H1 (cell line): ENCODE measurements around the gene REEP2. TPM values are rescaled to one million over a fixed set of nuclear protein-coding genes. Genes with fewer than 3 reads are reported as not detected.

Experiments
- CTCF ChIA-PET: fragments of 300-600 bp; sonication (Branson Sonifier 250); formaldehyde crosslinking; loops from one replicate; lab custom pipeline; 2021; ENCODE audit not compliant: partially characterized antibody; lab: Charles Lee
- POLR2A ChIA-PET: fragments of 300-600 bp; sonication (Branson Sonifier 250); formaldehyde crosslinking; loops from one replicate; lab custom pipeline; 2021; ENCODE audit warnings: inconsistent platforms; ENCODE audit not compliant: partially characterized antibody; lab: Charles Lee
- DNase-seq, 2 experiments: peaks; one replicate each; pipeline versions ENCODE4 v3.0.0 to v3.0.0-alpha.2; 2010 to 2022; ENCODE audit warnings: low spot score in 2 of 2, low read depth in 1 of 2, mixed read lengths in 1 of 2
- FAIRE-seq: peaks from 2 replicates; lab custom pipeline; 2011; peaks lifted over from hg19 to GRCh38; lab: Jason Lieb, UNC
- H2AFZ ChIP-seq: 2 replicates; pipeline ENCODE4 v1.8.1; 2012; ENCODE audit warnings: low read length, inconsistent platforms
- H2AK5ac ChIP-seq: 2 replicates; pipeline ENCODE4 v1.6.1; 2013; ENCODE audit warnings: low read depth, low read length
- H2BK120ac ChIP-seq: replicated peaks from 2 replicates; pipeline ENCODE3; 2013; ENCODE audit warnings: low read depth, low read length, inconsistent platforms
- H2BK12ac ChIP-seq: 2 replicates; pipeline ENCODE4 v1.6.1; 2013; ENCODE audit warnings: low read depth, low read length
- H2BK15ac ChIP-seq: 2 replicates; pipeline ENCODE4 v1.6.1; 2013; ENCODE audit warnings: low read length
- H2BK20ac ChIP-seq: 2 replicates; pipeline ENCODE4 v1.6.1; 2013; ENCODE audit warnings: low read length
- H2BK5ac ChIP-seq: 2 replicates; pipeline ENCODE4 v1.6.1; 2013; ENCODE audit warnings: low read depth, low read length
- H3K14ac ChIP-seq: 2 replicates; pipeline ENCODE4 v1.6.1; 2013; ENCODE audit warnings: inconsistent platforms; ENCODE audit not compliant: insufficient read length
- H3K18ac ChIP-seq: 2 replicates; pipeline ENCODE4 v1.6.1; 2013; ENCODE audit warnings: low read length; ENCODE audit errors: extremely low read depth
- H3K23ac ChIP-seq: 2 replicates; pipeline ENCODE4 v1.6.1; 2013; ENCODE audit warnings: inconsistent platforms; ENCODE audit not compliant: insufficient read length
- H3K23me2 ChIP-seq: 2 replicates; pipeline ENCODE4 v1.6.1; 2013; ENCODE audit warnings: low read depth, low read length
- H3K27ac ChIP-seq: 2 replicates; pipeline ENCODE4 v1.6.1; 2011; ENCODE audit warnings: low read depth, low read length, inconsistent platforms
- H3K27me3 ChIP-seq, 4 experiments: replicated peaks in 1 of 4; 1 replicate in 1 of 4; 2 replicates in 3 of 4; pipeline versions ENCODE4 v1.6.1 to v1.8.1; 2011 to 2013; ENCODE audit warnings: low read length in 3 of 4, mild to moderate bottlenecking in 3 of 4, inconsistent platforms in 2 of 4, mixed read lengths in 2 of 4, moderate library complexity in 1 of 4; ENCODE audit not compliant: control insufficient read depth in 3 of 4, insufficient read depth in 3 of 4; ENCODE audit errors: extremely low read depth in 1 of 4
- H3K36me3 ChIP-seq, 4 experiments: 2 replicates each; pipeline versions ENCODE4 v1.6.1 to v1.8.1; 2011 to 2013; ENCODE audit warnings: mild to moderate bottlenecking in 4 of 4, low read length in 3 of 4, moderate library complexity in 2 of 4, control low read depth in 1 of 4, inconsistent platforms in 1 of 4; ENCODE audit not compliant: insufficient read depth in 4 of 4, control insufficient read depth in 2 of 4
- H3K4ac ChIP-seq: replicated peaks from 2 replicates; pipeline ENCODE3; 2013; ENCODE audit warnings: low read length, low read depth, mixed read lengths, inconsistent platforms; ENCODE audit not compliant: insufficient read length
- H3K4me1 ChIP-seq, 4 experiments: replicated peaks in 1 of 4; 1 replicate in 1 of 4; 2 replicates in 3 of 4; pipeline versions ENCODE4 v1.6.1 to v1.8.1; 2011 to 2013; ENCODE audit warnings: low read length in 3 of 4, inconsistent platforms in 2 of 4, mixed read lengths in 1 of 4; ENCODE audit not compliant: insufficient read depth in 4 of 4, control insufficient read depth in 3 of 4
- H3K4me2 ChIP-seq, 2 experiments: 2 replicates each; pipeline versions ENCODE4 v1.6.1 to v1.8.1; 2011 to 2013; ENCODE audit warnings: low read depth in 2 of 2, low read length in 2 of 2, control low read depth in 1 of 2, inconsistent platforms in 1 of 2, mild to moderate bottlenecking in 1 of 2; ENCODE audit not compliant: insufficient read depth in 1 of 2
- H3K4me3 ChIP-seq, 4 experiments: fragments of 200-600, 300-600 bp in 1 of 4; sonication (generic), shearing (Covaris generic), sonication (Bioruptor Twin) in 1 of 4; 2 replicates each; pipeline versions ENCODE4 v1.5.1 to v1.8.1; 2011 to 2016; ENCODE audit warnings: low read length in 4 of 4, low read depth in 3 of 4, control low read depth in 2 of 4, inconsistent platforms in 2 of 4, mild to moderate bottlenecking in 2 of 4, mixed read lengths in 1 of 4, moderate library complexity in 1 of 4; ENCODE audit not compliant: insufficient read depth in 2 of 4; ENCODE audit errors: extremely low read depth in 1 of 4
- H3K56ac ChIP-seq: replicated peaks from 2 replicates; pipeline ENCODE3; 2013; ENCODE audit warnings: low read depth, mild to moderate bottlenecking, mixed read lengths, low read length, inconsistent platforms; ENCODE audit not compliant: insufficient read length
- H3K79me1 ChIP-seq: 2 replicates; pipeline ENCODE4 v1.6.1; 2013; ENCODE audit warnings: low read depth, low read length, control low read depth
- H3K79me2 ChIP-seq, 2 experiments: 2 replicates each; pipeline versions ENCODE4 v1.6.1 to v1.8.1; 2012 to 2013; ENCODE audit warnings: low read length in 2 of 2, mild to moderate bottlenecking in 2 of 2, inconsistent platforms in 1 of 2; ENCODE audit not compliant: insufficient read depth in 2 of 2, control insufficient read depth in 1 of 2
- H3K9ac ChIP-seq, 4 experiments: replicated peaks in 1 of 4; 1 replicate in 1 of 4; 2 replicates in 3 of 4; pipeline versions ENCODE4 v1.6.1 to v1.8.1; 2011 to 2013; ENCODE audit warnings: low read depth in 3 of 4, low read length in 3 of 4, control low read depth in 2 of 4, mild to moderate bottlenecking in 2 of 4, moderate library complexity in 2 of 4, inconsistent platforms in 1 of 4; ENCODE audit errors: extremely low read depth in 1 of 4
- H3K9me3 ChIP-seq, 2 experiments: 2 replicates each; pipeline versions ENCODE4 v1.6.1 to v1.8.1; 2012 to 2013; ENCODE audit warnings: mild to moderate bottlenecking in 2 of 2, moderate library complexity in 2 of 2, control low read depth in 1 of 2, inconsistent platforms in 1 of 2, low read depth in 1 of 2, low read length in 1 of 2, mixed read lengths in 1 of 2; ENCODE audit not compliant: insufficient read depth in 2 of 2
- H4K20me1 ChIP-seq, 2 experiments: replicated peaks in 1 of 2; 2 replicates each; pipeline versions ENCODE3 to v1.8.1; 2011 to 2013; ENCODE audit warnings: inconsistent platforms in 2 of 2, low read length in 2 of 2, mild to moderate bottlenecking in 1 of 2; ENCODE audit not compliant: insufficient read depth in 2 of 2, control insufficient read depth in 1 of 2
- H4K5ac ChIP-seq: 2 replicates; pipeline ENCODE4 v1.6.1; 2013; ENCODE audit warnings: low read length, low read depth, mixed read lengths, inconsistent platforms; ENCODE audit not compliant: insufficient read length
- H4K8ac ChIP-seq: 2 replicates; pipeline ENCODE4 v1.8.0; 2013; ENCODE audit warnings: mild to moderate bottlenecking, moderate library complexity, low read length, inconsistent platforms; ENCODE audit not compliant: insufficient read depth; ENCODE audit errors: extremely low read depth
- H4K91ac ChIP-seq: replicated peaks from 2 replicates; pipeline ENCODE3; 2013; ENCODE audit warnings: low read length, mixed read lengths, inconsistent platforms; ENCODE audit not compliant: insufficient read length
- BCL11A ChIP-seq, 2 experiments: IDR thresholded peaks; one replicate each; pipeline ENCODE4 v1.6.1; 2011; ENCODE audit warnings: low read depth in 2 of 2, low read length in 2 of 2, mild to moderate bottlenecking in 2 of 2
- CREB1 ChIP-seq: IDR thresholded peaks from 2 replicates; pipeline ENCODE4 v1.6.1; 2012; ENCODE audit warnings: inconsistent platforms
- EGR1 ChIP-seq: IDR thresholded peaks from 2 replicates; pipeline ENCODE4 v1.6.1; 2011; ENCODE audit warnings: low read depth, low read length, borderline replicate concordance
- JUND ChIP-seq: IDR thresholded peaks from 2 replicates; pipeline ENCODE4 v1.6.1; 2011; ENCODE audit warnings: mild to moderate bottlenecking, improper control_type of control experiment, low read length
- KDM1A ChIP-seq: fragments of 200-600, 300-600 bp; sonication (generic); IDR thresholded peaks from 2 replicates; pipeline ENCODE4 v1.7.1; 2016; ENCODE audit warnings: mild to moderate bottlenecking, low read length, borderline replicate concordance
- NRF1 ChIP-seq: IDR thresholded peaks from 2 replicates; pipeline ENCODE4 v1.6.1; 2011; ENCODE audit warnings: mild to moderate bottlenecking, low read depth, low read length, improper control_type of control experiment
- RAD21 ChIP-seq, 2 experiments: IDR thresholded peaks in 1 of 2; conservative IDR thresholded peaks in 1 of 2; 2 replicates each; pipeline ENCODE4 v1.6.1; 2011; ENCODE audit warnings: low read depth in 2 of 2, low read length in 2 of 2, improper control_type of control experiment in 1 of 2, inconsistent platforms in 1 of 2, mild to moderate bottlenecking in 1 of 2, moderate library complexity in 1 of 2
- RXRA ChIP-seq: IDR thresholded peaks from 2 replicates; pipeline ENCODE4 v1.6.1; 2011; ENCODE audit warnings: low read depth, mild to moderate bottlenecking, low read length, moderate library complexity; ENCODE audit not compliant: insufficient read depth
- SAP30 ChIP-seq: fragments of 300-600 bp; sonication (generic); IDR thresholded peaks from 2 replicates; pipeline ENCODE4 v1.7.1; 2012; ENCODE audit warnings: low read length, moderate library complexity, mild to moderate bottlenecking, inconsistent platforms; ENCODE audit not compliant: insufficient read depth, insufficient replicate concordance
- SIX5 ChIP-seq: IDR thresholded peaks from 2 replicates; pipeline ENCODE4 v1.6.1; 2011; ENCODE audit warnings: mild to moderate bottlenecking, low read depth, low read length
- SP1 ChIP-seq: IDR thresholded peaks from 2 replicates; pipeline ENCODE4 v1.6.1; 2011; ENCODE audit warnings: low read depth, low read length
- SRF ChIP-seq: IDR thresholded peaks from 2 replicates; pipeline ENCODE4 v1.6.1; 2011; ENCODE audit warnings: mild to moderate bottlenecking, low read depth, low read length, moderate library complexity
- SUZ12 ChIP-seq: fragments of 200-600 bp; sonication (generic); IDR thresholded peaks from 2 replicates; pipeline ENCODE4 v1.6.1; 2012; ENCODE audit warnings: mild to moderate bottlenecking, inconsistent platforms, low read length, moderate library complexity, mixed read lengths
- TBP ChIP-seq: IDR thresholded peaks from 2 replicates; pipeline ENCODE4 v1.6.1; 2011; ENCODE audit warnings: low read depth, low read length, improper control_type of control experiment
- WGBS, 2 experiments: shearing (Covaris generic) in 1 of 2; methylation state at CpG; one replicate each; pipeline versions ENCODE4 v1.1.6 to v1.1.7; 2013 to 2015; ENCODE audit warnings: low lambda C conversion rate in 2 of 2, mixed read lengths in 2 of 2, inconsistent platforms in 1 of 2, low coverage in 1 of 2, missing lambda C conversion rate in 1 of 2; ENCODE audit not compliant: insufficient replicate concordance in 2 of 2, insufficient coverage in 1 of 2, insufficient read length in 1 of 2; ENCODE audit errors: extremely low coverage in 1 of 2, missing lambda C conversion rate in 1 of 2; 5-methylcytosine and 5-hydroxymethylcytosine counted together
- polyA plus RNA-seq, 7 experiments: library from polyadenylated mRNA; depleted of rRNA in 3 of 7; stranded (reverse) in 5 of 7; unstranded in 2 of 7; fragments of >200 nt in 5 of 7; fragments of 200-250 nt in 2 of 7; gene quantifications; 1 replicate in 5 of 7; 2 replicates in 1 of 7; 4 replicates in 1 of 7; pipeline versions ENCODE4 v1.2.1 to v1.2.3, GENCODE V29; 2011 to 2013; ENCODE audit warnings: missing spikeins in 2 of 7, mixed read lengths in 2 of 7
- total RNA-seq: library from RNA; stranded (reverse); fragmentation: NEBNext Ultra II Directional; extraction: Animal tissue kit (Norgen Biotek cat#: 25700); gene quantifications from 2 replicates; pipeline ENCODE4 v1.2.1, GENCODE V29; 2021

Gene REEP2
- total and polyA plus RNA-seq, 2 of the 8 experiments (the other 6 are each of a cell fraction or from before 2014, with no cell fraction given): 26.5 to 40.2 TPM

DNA sequence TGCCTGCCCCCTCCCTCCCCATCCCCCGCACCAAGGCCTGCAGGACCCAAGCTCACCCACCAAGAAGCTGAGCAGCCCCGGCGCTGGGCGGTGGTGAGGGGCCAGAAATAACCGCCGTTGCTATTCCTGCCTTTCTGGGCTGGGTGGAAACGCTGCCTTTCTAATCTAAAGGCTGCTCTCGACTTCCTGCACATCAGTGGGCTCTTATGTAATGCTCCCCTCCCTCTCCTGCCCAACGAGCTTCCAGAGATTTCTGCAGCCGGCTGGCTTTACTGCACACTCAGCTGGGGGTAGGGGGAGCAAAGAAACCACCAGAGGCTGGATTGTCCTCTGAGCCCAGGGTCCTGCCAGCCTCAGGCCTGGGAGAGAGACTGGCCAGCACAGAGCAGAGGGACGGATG, 19.5 kb downstream of the REEP2 start:
- no peak overlapping the region for H4K91ac ChIP-seq
- H3K4me2 ChIP-seq: no peak overlapping the region
- H3K36me3 ChIP-seq: no peaks in the 10 kb centered on the region
- H3K27ac ChIP-seq: no peak overlapping the region
- no peak for DNase-seq
- POLR2A ChIA-PET: interaction anchor here (4.6 to 5.8 kb wide), 2 partner anchors 7 to 84 kb away, joined by 21 to 51 read pairs; partner anchors contain the start of genes EGR1 and ETF1
- CTCF ChIA-PET: interaction anchor here (1.0 to 24.9 kb wide), 5 partner anchors 8 to 71 kb away, joined by 3 to 532 read pairs (median 6); partner anchors contain the start of gene REEP2
- H3K9me3 ChIP-seq: no peaks in the 10 kb centered on the region
- no peaks in the 10 kb centered on the region for H4K20me1 ChIP-seq
- H3K14ac ChIP-seq: no peak overlapping the region
- no peak overlapping the region for H3K4ac ChIP-seq
- H3K79me1 ChIP-seq: no peaks in the 10 kb centered on the region
- H3K27me3 ChIP-seq: no peaks in the 10 kb centered on the region
- no peak overlapping the region for H2BK15ac ChIP-seq
- H2BK12ac ChIP-seq: no peak overlapping the region
- no peak overlapping the region; the same call in 1 of the 2 replicates for H4K8ac ChIP-seq
- H3K56ac ChIP-seq: no peak overlapping the region
- no peak overlapping the region; a peak in 1 of 7 replicates for H3K9ac ChIP-seq
- no peak overlapping the region for H3K4me3 ChIP-seq
- H3K79me2 ChIP-seq: no peaks in the 10 kb centered on the region
- no peak overlapping the region for H2AFZ ChIP-seq
- H2BK20ac ChIP-seq: no peak overlapping the region
- H3K4me1 ChIP-seq: peaks cover 0 to 14% (median 7%) of the 10 kb centered on the region in 4 experiments; a peak in 4 of 7 replicates
- H3K23me2 ChIP-seq: 0 out of 2 replicates have a peak, but pooled peaks cover under 1% of the 10 kb centered on the region
- no peak for FAIRE-seq
- H3K23ac ChIP-seq: no peak overlapping the region
- H4K5ac ChIP-seq: no peak overlapping the region
- H2AK5ac ChIP-seq: no peak overlapping the region
- 86% methylated on average over 10 of the region's 11 CpGs; no CpG with 5 or more reads in 1 of the 2 experiments for WGBS, 2 experiments
- H2BK5ac ChIP-seq: no peak overlapping the region
- H2BK120ac ChIP-seq: no peak overlapping the region
- no peak overlapping the region for H3K18ac ChIP-seq
- no peak for TF ChIP-seq SP1
- TF ChIP-seq BCL11A (IDR thresholded peaks at IDR 0.05; ENCODE audit: low read depth in 2 of 2, low read length in 2 of 2): no peak
- TF ChIP-seq SAP30: no peak
- TF ChIP-seq TBP: no peak
- no peak for TF ChIP-seq RXRA
- no peak for TF ChIP-seq NRF1
- TF ChIP-seq SUZ12: no peak
- no peak for TF ChIP-seq KDM1A
- TF ChIP-seq SRF: no peak
- TF ChIP-seq EGR1: no peak
- no peak for TF ChIP-seq JUND
- TF ChIP-seq SIX5: no peak
- TF ChIP-seq RAD21 (IDR thresholded peaks at IDR 0.05 in 1 of 2, conservative IDR thresholded peaks at IDR 0.05 in 1 of 2; ENCODE audit: low read depth in 2 of 2, low read length in 2 of 2): no peak
- no peak for TF ChIP-seq CREB1
